T47D (cell line): Measurements from ENCODE around the gene UBE2V1.
"Not testable (repeated sequence)": the region's sequence is repeated elsewhere in the genome, so short reads cannot be mapped to it uniquely, and the experiment has no call there.

Source experiments
- DNase-seq, 2 experiments: peaks; one replicate each; pipeline versions ENCODE4 v3.0.0 to v3.0.0-alpha.2; 2011 to 2012; ENCODE audit warnings: low read depth in 1 of 2, low spot score in 1 of 2
- JUND ChIP-seq: IDR thresholded peaks from 2 replicates; pipeline ENCODE4 v1.6.1; 2012; ENCODE audit warnings: low read depth
- in situ Hi-C: cut with HindIII; loops from 2 replicates; pipeline ENCODE4 v1.10.0; 2016; ENCODE audit warnings: low sequenced_read_pairs, low pct_unique_long_range_greater_than_20kb

Gene UBE2V1

GRCh38 chr20:50112512-50113419 lies at the start of gene UBE2V1:
UBE2V1 (minus strand) TSS chr20:50113150; CDS start chr20:50113128, 22 bp downstream.
- TF ChIP-seq JUND = no peak
- in situ Hi-C loops = no loop called here
- peak; percentile 86 to 89 for DNase-seq

- in situ Hi-C loops, DNase-seq: not testable (repeated sequence)
Observed at GRCh38 chr20:50161494-50161893, 48.5 kb upstream of the UBE2V1 start.

- no peak for TF ChIP-seq JUND
- in situ Hi-C loops = no loop called here
- DNase-seq = peak; percentile 94 to 100
Observed at GRCh38 chr20:50153500-50154377, 40.8 kb upstream of the UBE2V1 start, which contains the start of gene PEDS1. PEDS1 (minus strand) TSS chr20:50153723; CDS start chr20:50153637, 86 bp downstream.

GRCh38 chr20:50153153-50153499 lies 40.2 kb upstream of the UBE2V1 start:
- no peak for TF ChIP-seq JUND
- in situ Hi-C loops = no loop called here
- DNase-seq = no peak

- TF ChIP-seq JUND = no peak
- peak in 1 of 2 experiments; percentile 82 for DNase-seq
- in situ Hi-C loops = no loop called here
Observed at GRCh38 chr20:50152394-50153152, 39.6 kb upstream of the UBE2V1 start.

GRCh38 chr20:50151034-50151743 lies 38.2 kb upstream of the UBE2V1 start:
- in situ Hi-C loops = no loop called here
- peak in 1 of 2 experiments; percentile 67 for DNase-seq
- TF ChIP-seq JUND = no peak

GRCh38 chr20:50149481-50150254 lies 36.7 kb upstream of the UBE2V1 start:
- no peak for TF ChIP-seq JUND
- no peak for DNase-seq
- in situ Hi-C loops = no loop called here

- no peak for DNase-seq
- TF ChIP-seq JUND = no peak
- in situ Hi-C loops = no loop called here
Observed at GRCh38 chr20:50146732-50147662, 34.0 kb upstream of the UBE2V1 start.

- in situ Hi-C loops = no loop called here
- no peak for TF ChIP-seq JUND
- no peak for DNase-seq
Observed at GRCh38 chr20:50146214-50146613, 33.3 kb upstream of the UBE2V1 start.

- no peak for DNase-seq
- in situ Hi-C loops = no loop called here
- no peak for TF ChIP-seq JUND
Observed at GRCh38 chr20:50145566-50145965, 32.6 kb upstream of the UBE2V1 start.
